Measurements from ENCODE around the gene TIAM2. TPM values are rescaled to one million over a fixed set of nuclear protein-coding genes. Genes with fewer than 3 reads are reported as not detected.
"Not testable (repeated sequence)": the region's sequence is repeated elsewhere in the genome, so short reads cannot be mapped to it uniquely, and the experiment has no call there.

The TIAM2 gene
- total RNA-seq, 1 donor from 2014 or later = 3.7 TPM

DNA sequence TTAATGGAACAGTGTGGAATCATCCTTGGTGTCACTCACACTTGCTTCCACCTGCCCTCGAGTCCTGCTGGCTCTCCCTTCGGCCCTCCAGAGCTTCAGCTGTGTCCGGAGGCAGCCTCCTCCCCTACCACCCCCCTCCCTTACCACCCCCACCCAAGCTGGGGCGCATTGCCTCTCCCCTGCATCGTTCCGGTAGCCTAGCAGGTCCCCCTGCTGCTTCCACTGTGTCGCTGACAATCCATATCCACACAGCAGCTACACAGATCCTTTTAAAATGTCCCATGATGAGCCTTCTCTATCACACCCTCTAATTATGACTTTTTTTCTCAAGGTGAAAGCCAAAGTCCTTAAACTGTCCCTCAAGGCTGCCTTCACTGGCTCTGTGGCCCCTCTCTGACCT is 117.6 kb downstream of the TIAM2 start:
- Histone ChIP-seq H3K27me3 (no peaks in the 10 kb centered on the region), H3K36me3 (no peaks in the 10 kb centered on the region), H3K9me3 (no peaks in the 10 kb centered on the region), H3K27ac (no peak overlapping the region), H3K4me1 (peaks cover 0 to 3% of the 10 kb centered on the region in 2 donors), H3K4me3 (no peak overlapping the region)
- no peak for DNase-seq (ENCODE audit: low spot score in 2 of 2)
- TF ChIP-seq, protein P1, sequence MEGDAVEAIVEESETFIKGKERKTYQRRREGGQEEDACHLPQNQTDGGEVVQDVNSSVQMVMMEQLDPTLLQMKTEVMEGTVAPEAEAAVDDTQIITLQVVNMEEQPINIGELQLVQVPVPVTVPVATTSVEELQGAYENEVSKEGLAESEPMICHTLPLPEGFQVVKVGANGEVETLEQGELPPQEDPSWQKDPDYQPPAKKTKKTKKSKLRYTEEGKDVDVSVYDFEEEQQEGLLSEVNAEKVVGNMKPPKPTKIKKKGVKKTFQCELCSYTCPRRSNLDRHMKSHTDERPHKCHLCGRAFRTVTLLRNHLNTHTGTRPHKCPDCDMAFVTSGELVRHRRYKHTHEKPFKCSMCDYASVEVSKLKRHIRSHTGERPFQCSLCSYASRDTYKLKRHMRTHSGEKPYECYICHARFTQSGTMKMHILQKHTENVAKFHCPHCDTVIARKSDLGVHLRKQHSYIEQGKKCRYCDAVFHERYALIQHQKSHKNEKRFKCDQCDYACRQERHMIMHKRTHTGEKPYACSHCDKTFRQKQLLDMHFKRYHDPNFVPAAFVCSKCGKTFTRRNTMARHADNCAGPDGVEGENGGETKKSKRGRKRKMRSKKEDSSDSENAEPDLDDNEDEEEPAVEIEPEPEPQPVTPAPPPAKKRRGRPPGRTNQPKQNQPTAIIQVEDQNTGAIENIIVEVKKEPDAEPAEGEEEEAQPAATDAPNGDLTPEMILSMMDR (IDR thresholded peaks at IDR 0.05) = no peak
- intact Hi-C loops (cut with DNase I) = no loop called here

DNA sequence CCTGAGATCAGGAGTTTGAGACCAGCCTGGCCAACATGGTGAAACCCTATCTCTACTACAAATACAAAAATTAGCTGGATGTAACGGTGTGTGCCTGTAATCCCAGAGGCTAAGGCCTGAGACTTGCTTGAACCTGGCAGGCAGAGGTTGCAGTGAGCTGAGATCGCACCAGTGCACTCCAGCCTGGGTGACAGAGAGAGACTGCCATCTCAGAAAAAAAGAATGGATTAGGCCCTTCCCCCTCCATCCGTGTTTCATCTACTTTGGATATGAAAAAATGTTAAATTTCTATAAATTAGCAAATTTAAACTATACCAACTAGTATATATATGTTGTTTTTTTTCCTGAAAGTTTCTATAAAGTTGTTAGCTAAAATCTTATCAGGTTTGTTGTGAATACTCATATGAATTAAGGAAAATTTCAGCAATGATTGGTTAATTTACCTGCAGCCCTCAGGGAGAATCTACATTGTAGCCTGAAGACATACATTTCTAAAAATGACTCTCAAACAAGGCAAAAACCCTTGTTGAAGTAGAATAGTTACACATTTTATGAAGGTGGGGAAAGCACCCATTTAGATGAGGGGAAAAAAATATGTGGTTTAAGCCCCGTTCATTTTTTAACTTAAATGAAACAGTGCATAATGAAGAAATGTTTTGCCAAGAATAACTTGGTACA is 120.9 kb downstream of the TIAM2 start:
- DNase-seq (ENCODE audit: low spot score in 2 of 2) = no peak
- peaks cover 0 to 3% of the 10 kb centered on the region in 2 donors for H3K4me1 ChIP-seq
- TF ChIP-seq, protein P1 (IDR thresholded peaks at IDR 0.05) = no peak
- H3K36me3 ChIP-seq = no peaks in the 10 kb centered on the region
- H3K4me3 ChIP-seq = no peak overlapping the region
- intact Hi-C loops (cut with DNase I) = no loop called here
- H3K27ac ChIP-seq = no peak overlapping the region
- H3K9me3 ChIP-seq = no peaks in the 10 kb centered on the region
- no peaks in the 10 kb centered on the region for H3K27me3 ChIP-seq

DNA sequence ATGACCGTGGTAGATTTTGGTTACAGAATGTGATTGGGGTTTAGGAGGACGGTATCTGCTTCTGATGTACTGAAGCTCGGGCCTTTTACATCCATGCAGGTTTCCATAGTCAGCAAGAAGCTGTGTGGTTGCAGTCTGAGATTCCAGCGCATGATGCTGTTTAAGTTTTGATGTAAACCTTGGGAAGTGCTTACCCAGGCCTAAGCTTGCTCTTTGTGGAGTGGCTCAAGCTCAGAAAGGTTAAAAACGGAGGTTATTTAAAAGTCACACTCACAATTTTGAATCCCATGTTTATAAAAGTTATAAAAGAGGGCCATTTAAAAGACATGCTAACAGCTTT is 121.4 kb downstream of the TIAM2 start:
- intact Hi-C loops (cut with DNase I) = no loop called here
- Histone ChIP-seq H3K27ac (no peak overlapping the region), H3K4me1 (peaks cover 0 to 3% of the 10 kb centered on the region in 2 donors), H3K36me3 (no peaks in the 10 kb centered on the region), H3K4me3 (no peak overlapping the region), H3K9me3 (no peaks in the 10 kb centered on the region), H3K27me3 (no peaks in the 10 kb centered on the region)
- TF ChIP-seq, protein P1 (IDR thresholded peaks at IDR 0.05) = no peak
- no peak for DNase-seq (ENCODE audit: low spot score in 2 of 2)

DNA sequence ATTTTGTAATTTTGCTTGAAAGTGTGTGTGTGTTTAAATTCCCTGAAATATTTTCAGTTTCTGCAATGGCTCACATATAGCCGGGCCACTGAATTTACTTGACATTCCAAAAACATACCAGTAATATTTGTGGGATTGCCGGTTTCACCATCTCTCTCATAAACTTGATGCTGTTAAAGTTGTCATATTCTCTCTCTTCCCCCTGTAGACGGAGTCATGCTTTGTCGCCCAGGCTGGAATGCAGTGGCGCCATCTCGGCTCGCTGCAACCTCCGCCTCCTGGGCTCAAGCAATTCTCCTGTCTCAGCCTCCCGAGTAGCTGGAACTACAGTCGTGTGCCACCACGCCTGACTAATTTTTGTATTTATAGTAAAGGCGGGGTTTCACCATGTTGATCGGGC is 122.1 kb downstream of the TIAM2 start:
- TF ChIP-seq, protein P1 (IDR thresholded peaks at IDR 0.05) = no peak
- intact Hi-C loops (cut with DNase I) = no loop called here
- H3K4me1 ChIP-seq = peaks cover 0 to 3% of the 10 kb centered on the region in 2 donors
- H3K36me3 ChIP-seq = no peaks in the 10 kb centered on the region
- no peak overlapping the region for H3K4me3 ChIP-seq
- no peak for DNase-seq (ENCODE audit: low spot score in 2 of 2)
- H3K27me3 ChIP-seq = no peaks in the 10 kb centered on the region
- no peaks in the 10 kb centered on the region for H3K9me3 ChIP-seq
- H3K27ac ChIP-seq = no peak overlapping the region

DNA sequence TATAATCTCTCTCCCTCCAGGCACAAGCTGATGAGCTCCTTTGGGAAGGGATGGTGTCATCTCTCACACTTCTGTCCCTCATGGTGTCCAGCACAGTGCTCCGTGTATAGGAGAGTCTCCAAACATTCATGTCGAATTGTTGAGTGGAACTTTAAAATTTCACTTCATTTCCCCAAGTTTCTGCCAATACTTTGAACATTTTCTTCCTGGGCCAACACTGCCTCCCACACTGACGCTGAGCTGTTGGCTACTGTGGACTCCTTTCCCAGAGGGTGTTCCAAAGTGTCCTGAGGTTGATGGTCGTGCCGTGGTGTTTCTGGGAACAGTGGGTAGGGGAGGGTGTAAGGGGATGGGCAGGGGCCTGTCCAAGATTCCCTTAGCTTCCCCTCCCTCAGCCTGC is 122.7 kb downstream of the TIAM2 start:
- Histone ChIP-seq H3K9me3 (no peaks in the 10 kb centered on the region), H3K27me3 (no peaks in the 10 kb centered on the region), H3K4me1 (peaks cover 0 to 3% of the 10 kb centered on the region in 2 donors), H3K36me3 (no peaks in the 10 kb centered on the region), H3K27ac (no peak overlapping the region), H3K4me3 (no peak overlapping the region)
- TF ChIP-seq, protein P1 (IDR thresholded peaks at IDR 0.05) = no peak
- intact Hi-C loops (cut with DNase I) = no loop called here
- no peak for DNase-seq (ENCODE audit: low spot score in 2 of 2)

DNA sequence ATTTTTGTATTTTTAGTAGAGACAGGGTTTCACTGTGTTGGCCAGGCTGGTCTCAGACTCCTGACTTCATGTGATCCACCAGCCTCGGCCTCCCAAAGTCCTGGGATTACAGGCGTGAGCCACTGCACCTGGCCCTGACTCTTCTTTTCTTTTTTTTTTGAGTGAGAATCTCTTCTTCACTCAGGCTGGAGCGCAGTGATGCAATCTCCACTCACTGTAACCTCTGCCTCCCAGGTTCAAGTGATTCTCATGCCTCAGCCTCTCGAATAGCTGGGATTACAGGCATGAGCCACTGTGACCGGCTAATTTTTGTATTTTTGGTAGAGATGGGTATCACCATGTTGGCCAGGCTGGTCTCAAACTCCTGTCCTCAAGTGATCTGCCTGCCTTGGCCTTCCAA is 124.1 kb downstream of the TIAM2 start:
- H3K27ac ChIP-seq; H3K4me1 ChIP-seq; DNase-seq (ENCODE audit: low spot score in 2 of 2); H3K36me3 ChIP-seq; H3K9me3 ChIP-seq; intact Hi-C loops (cut with DNase I); H3K4me3 ChIP-seq; H3K27me3 ChIP-seq: not testable (repeated sequence)

All from ascending aorta (tissue), 2 donors.